HepG2 (cell line): ENCODE data around the gene MYOM1. TPM values are rescaled to one million over a fixed set of nuclear protein-coding genes. Genes with fewer than 3 reads are reported as not detected.

Experiments
- ARNTL ChIP-seq: sonication (generic); formaldehyde crosslinking; IDR thresholded peaks from 2 replicates; pipeline ENCODE4 v1.4.0; 2020; ENCODE audit warnings: mild to moderate bottlenecking, missing genetic modification reagents
- CCDC6 ChIP-seq: sonication (generic); formaldehyde crosslinking; IDR thresholded peaks from 2 replicates; pipeline ENCODE4 v1.8.1; 2022; ENCODE audit warnings: mild to moderate bottlenecking, missing genetic modification reagents, moderate library complexity
- LCORL ChIP-seq, 2 experiments: fragments of 450-650 bp in 1 of 2; sonication (generic) in 1 of 2; formaldehyde crosslinking in 1 of 2; IDR thresholded peaks; 2 replicates each; pipeline versions ENCODE4 v1.5.0 to v1.6.1; 2017 to 2020; ENCODE audit warnings: antibody characterized with exemption in 1 of 2, missing genetic modification reagents in 1 of 2
- MAFG ChIP-seq: sonication (generic); formaldehyde crosslinking; IDR thresholded peaks from 2 replicates; pipeline ENCODE4 v1.5.1; 2020; ENCODE audit warnings: mild to moderate bottlenecking, missing genetic modification reagents
- NCOR1 ChIP-seq: fragments of 200-600 bp; sonication (generic); IDR thresholded peaks from 2 replicates; pipeline ENCODE4 v1.7.0; 2017; ENCODE audit warnings: antibody characterized with exemption, low read length, borderline replicate concordance
- NFIC ChIP-seq: IDR thresholded peaks from 2 replicates; pipeline ENCODE4 v1.6.1; 2012; ENCODE audit warnings: mild to moderate bottlenecking, low read length, inconsistent platforms
- RCOR2 ChIP-seq: IDR thresholded peaks from 2 replicates; pipeline ENCODE4 v1.6.1; 2016; ENCODE audit warnings: missing biosample characterization, missing genetic modification reagents
- SP5 ChIP-seq: IDR thresholded peaks from 2 replicates; pipeline ENCODE4 v1.6.1; 2016; ENCODE audit warnings: low read depth, borderline replicate concordance
- ZNF143 ChIP-seq: sonication (generic); formaldehyde crosslinking; IDR thresholded peaks from 2 replicates; pipeline ENCODE4 v1.4.0; 2020; ENCODE audit warnings: missing genetic modification reagents
- ZNF280B ChIP-seq: sonication (generic); formaldehyde crosslinking; IDR thresholded peaks from 2 replicates; pipeline ENCODE4 v1.5.0; 2020; ENCODE audit warnings: missing genetic modification reagents, mild to moderate bottlenecking, borderline replicate concordance
- ZNF292 ChIP-seq: sonication (generic); formaldehyde crosslinking; IDR thresholded peaks from 2 replicates; pipeline ENCODE4 v1.8.1; 2022; ENCODE audit warnings: mild to moderate bottlenecking, low read depth, missing genetic modification reagents, borderline replicate concordance
- ZNF547 ChIP-seq: sonication (generic); formaldehyde crosslinking; IDR thresholded peaks from 2 replicates; pipeline ENCODE4 v1.5.1; 2020; ENCODE audit warnings: mild to moderate bottlenecking, missing genetic modification reagents
- polyA plus RNA-seq, 8 experiments: library from polyadenylated mRNA; depleted of rRNA in 3 of 8; stranded (reverse) in 7 of 8; unstranded in 1 of 8; fragments of >200 nt; fragmentation: Illumina TruSeq in 4 of 8; extraction: Trizol in 4 of 8; gene quantifications; 2 replicates each; pipeline versions ENCODE4 v1.2.1 to v1.2.3, GENCODE V29; 2011 to 2016; ENCODE audit warnings: low read depth in 4 of 8, missing spikeins in 1 of 8, mixed read lengths in 1 of 8; ENCODE audit not compliant: insufficient read depth in 1 of 8
- total RNA-seq, 5 experiments: library from RNA; depleted of rRNA; stranded (reverse); fragments of >200 nt; fragmentation: Illumina TruSeq; extraction: Trizol; gene quantifications; 2 replicates each; pipeline ENCODE4 v1.2.3, GENCODE V29; 2016; ENCODE audit warnings: low read depth in 1 of 5
- TF ChIP-seq, protein P1 (sequence below): sonication (generic); formaldehyde crosslinking; IDR thresholded peaks from 2 replicates; pipeline ENCODE4 v1.4.0; 2020; ENCODE audit warnings: mild to moderate bottlenecking, missing genetic modification reagents
- TF ChIP-seq, protein P2 (sequence below): sonication (generic); formaldehyde crosslinking; IDR thresholded peaks from 2 replicates; pipeline ENCODE4 v1.9.0; 2022; ENCODE audit warnings: low read depth, missing genetic modification reagents
- TF ChIP-seq, protein P3 (sequence below): sonication (generic); formaldehyde crosslinking; conservative IDR thresholded peaks from 2 replicates; pipeline ENCODE4 v1.8.0; 2022; ENCODE audit warnings: missing genetic modification reagents

The MYOM1 gene
- total and polyA plus RNA-seq, 2 of the 13 experiments (the other 11 are each of a cell fraction or from before 2014, with no cell fraction given) = 0.46 to 0.98 TPM

GRCh38 chr18:3117493-3118192 is 102.1 kb downstream of the MYOM1 start (continued):
- TF ChIP-seq, protein P1, sequence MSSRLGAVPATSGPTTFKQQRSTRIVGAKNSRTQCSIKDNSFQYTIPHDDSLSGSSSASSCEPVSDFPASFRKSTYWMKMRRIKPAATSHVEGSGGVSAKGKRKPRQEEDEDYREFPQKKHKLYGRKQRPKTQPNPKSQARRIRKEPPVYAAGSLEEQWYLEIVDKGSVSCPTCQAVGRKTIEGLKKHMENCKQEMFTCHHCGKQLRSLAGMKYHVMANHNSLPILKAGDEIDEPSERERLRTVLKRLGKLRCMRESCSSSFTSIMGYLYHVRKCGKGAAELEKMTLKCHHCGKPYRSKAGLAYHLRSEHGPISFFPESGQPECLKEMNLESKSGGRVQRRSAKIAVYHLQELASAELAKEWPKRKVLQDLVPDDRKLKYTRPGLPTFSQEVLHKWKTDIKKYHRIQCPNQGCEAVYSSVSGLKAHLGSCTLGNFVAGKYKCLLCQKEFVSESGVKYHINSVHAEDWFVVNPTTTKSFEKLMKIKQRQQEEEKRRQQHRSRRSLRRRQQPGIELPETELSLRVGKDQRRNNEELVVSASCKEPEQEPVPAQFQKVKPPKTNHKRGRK (CRISPR knock-in tag) = no peak
- TF ChIP-seq, protein P2, sequence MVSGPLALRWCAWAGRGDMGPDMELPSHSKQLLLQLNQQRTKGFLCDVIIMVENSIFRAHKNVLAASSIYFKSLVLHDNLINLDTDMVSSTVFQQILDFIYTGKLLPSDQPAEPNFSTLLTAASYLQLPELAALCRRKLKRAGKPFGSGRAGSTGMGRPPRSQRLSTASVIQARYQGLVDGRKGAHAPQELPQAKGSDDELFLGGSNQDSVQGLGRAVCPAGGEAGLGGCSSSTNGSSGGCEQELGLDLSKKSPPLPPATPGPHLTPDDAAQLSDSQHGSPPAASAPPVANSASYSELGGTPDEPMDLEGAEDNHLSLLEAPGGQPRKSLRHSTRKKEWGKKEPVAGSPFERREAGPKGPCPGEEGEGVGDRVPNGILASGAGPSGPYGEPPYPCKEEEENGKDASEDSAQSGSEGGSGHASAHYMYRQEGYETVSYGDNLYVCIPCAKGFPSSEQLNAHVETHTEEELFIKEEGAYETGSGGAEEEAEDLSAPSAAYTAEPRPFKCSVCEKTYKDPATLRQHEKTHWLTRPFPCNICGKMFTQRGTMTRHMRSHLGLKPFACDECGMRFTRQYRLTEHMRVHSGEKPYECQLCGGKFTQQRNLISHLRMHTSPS = 0 out of 2 replicates have a peak, but pooled peaks have one; percentile 59
- TF ChIP-seq, protein P3, sequence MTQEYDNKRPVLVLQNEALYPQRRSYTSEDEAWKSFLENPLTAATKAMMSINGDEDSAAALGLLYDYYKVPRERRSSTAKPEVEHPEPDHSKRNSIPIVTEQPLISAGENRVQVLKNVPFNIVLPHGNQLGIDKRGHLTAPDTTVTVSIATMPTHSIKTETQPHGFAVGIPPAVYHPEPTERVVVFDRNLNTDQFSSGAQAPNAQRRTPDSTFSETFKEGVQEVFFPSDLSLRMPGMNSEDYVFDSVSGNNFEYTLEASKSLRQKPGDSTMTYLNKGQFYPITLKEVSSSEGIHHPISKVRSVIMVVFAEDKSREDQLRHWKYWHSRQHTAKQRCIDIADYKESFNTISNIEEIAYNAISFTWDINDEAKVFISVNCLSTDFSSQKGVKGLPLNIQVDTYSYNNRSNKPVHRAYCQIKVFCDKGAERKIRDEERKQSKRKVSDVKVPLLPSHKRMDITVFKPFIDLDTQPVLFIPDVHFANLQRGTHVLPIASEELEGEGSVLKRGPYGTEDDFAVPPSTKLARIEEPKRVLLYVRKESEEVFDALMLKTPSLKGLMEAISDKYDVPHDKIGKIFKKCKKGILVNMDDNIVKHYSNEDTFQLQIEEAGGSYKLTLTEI (CRISPR knock-in tag) = no peak
- TF ChIP-seq ARNTL (CRISPR knock-in tag) (peak; percentile 56; the same call in 1 of the 2 replicates), ZNF547 (CRISPR knock-in tag) (no peak), RCOR2 (peak; percentile 64; the same call in 1 of the 2 replicates), ZNF280B (CRISPR knock-in tag) (no peak), CCDC6 (CRISPR knock-in tag) (peak; percentile 45; the same call in 1 of the 2 replicates), NCOR1 (peak; percentile 68; the same call in 1 of the 2 replicates), SP5 (peak; percentile 13; the same call in 1 of the 2 replicates), ZNF292 (CRISPR knock-in tag) (peak; percentile 14; the same call in 1 of the 2 replicates), NFIC (peak; percentile 75; the same call in 1 of the 2 replicates), LCORL (IDR thresholded peaks at IDR 0.05) (peak; percentile 85), LCORL (CRISPR knock-in tag; IDR thresholded peaks at IDR 0.05) (peak; percentile 50), MAFG (CRISPR knock-in tag) (no peak), ZNF143 (no peak)
